Measurements from ENCODE around the gene NFIB. TPM values are rescaled to one million over a fixed set of nuclear protein-coding genes. Genes with fewer than 3 reads are reported as not detected.

Gene NFIB
- total and polyA plus RNA-seq, 2 of the 13 experiments (the other 11 are each of a cell fraction or from before 2014, with no cell fraction given), result 0.98 to 4.6 TPM

DNA sequence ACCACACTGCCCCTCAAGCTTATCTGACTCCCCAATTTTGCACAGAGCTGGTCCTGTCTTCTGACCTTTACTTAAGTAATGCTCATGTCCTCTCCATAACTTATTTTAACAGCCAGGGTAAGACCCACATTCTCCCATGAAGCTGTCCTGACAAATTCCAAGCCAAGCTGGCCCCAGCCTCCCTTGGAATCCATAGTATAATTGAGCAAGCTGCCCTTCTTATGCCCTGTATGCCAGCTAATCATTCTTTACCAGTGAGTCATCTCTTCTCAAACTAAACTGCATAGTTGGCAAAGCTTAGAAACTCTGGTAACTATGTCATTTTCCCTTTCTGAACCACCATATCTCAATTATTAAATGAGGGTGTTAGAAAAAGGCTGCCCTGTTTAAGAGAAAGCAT, 92.4 kb downstream of the NFIB start:
- intact Hi-C loops (cut with micrococcal nuclease; ENCODE audit: unreplicated experiment) (no loop called here), in situ Hi-C loops (cut with HindIII; ENCODE audit: extremely low pct_ligation_motif_present, low pct_unique_long_range_greater_than_20kb) (no loop called here)
- no peaks in the 10 kb centered on the region for H3K9me3 ChIP-seq (ENCODE audit: low read length)
- no peak overlapping the region for H3K4me3 ChIP-seq (replicated peaks in 1 of 3; ENCODE audit: insufficient read depth in 1 of 3, low read depth in 2 of 3, low read length in 3 of 3)
- no peak overlapping the region for H3K4me2 ChIP-seq (ENCODE audit: low read depth, low read length)
- no peaks in the 10 kb centered on the region for H3K4me1 ChIP-seq (ENCODE audit: insufficient read depth, low read length)
- ATAC-seq (no peak), FAIRE-seq (no peak), DNase-seq (ENCODE audit: low spot score) (peak; percentile 14)
- H3K9ac ChIP-seq (ENCODE audit: insufficient read depth, low read depth, low read length), result no peak overlapping the region
- H3K27ac ChIP-seq (ENCODE audit: extremely low read length, insufficient read depth, low read length), result no peak overlapping the region
- H2AFZ ChIP-seq (ENCODE audit: low read length), result no peak overlapping the region
- no TSS peak for BruUV-seq (replicated peaks)
- TF ChIP-seq IKZF1 (IDR thresholded peaks at IDR 0.05) (no peak), MIER2 (CRISPR knock-in tag; IDR thresholded peaks at IDR 0.05) (no peak), NR2F2 (IDR thresholded peaks at IDR 0.05; ENCODE audit: borderline replicate concordance, low read depth) (no peak), MBNL3 (CRISPR knock-in tag; conservative IDR thresholded peaks at IDR 0.05) (no peak), ZNF761 (CRISPR knock-in tag; conservative IDR thresholded peaks at IDR 0.05) (no peak), MAFF (IDR thresholded peaks at IDR 0.05; ENCODE audit: low read depth, low read length) (peak; percentile 15; the same call in 1 of the 2 replicates)
- ChIA-PET POLR2A (no interaction called here), CTCF (ENCODE audit: low intra/inter-chr PET ratio, low total read pairs) (no interaction called here)
- no peaks in the 10 kb centered on the region for H3K27me3 ChIP-seq (ENCODE audit: control insufficient read depth in 1 of 2, insufficient read depth in 2 of 2, low read length in 2 of 2)
- H4K20me1 ChIP-seq (ENCODE audit: insufficient read depth, low read length), result no peaks in the 10 kb centered on the region
- H3K36me3 ChIP-seq (replicated peaks in 1 of 2; ENCODE audit: control insufficient read depth in 1 of 2, insufficient read depth in 2 of 2, low read length in 2 of 2), result no peaks in the 10 kb centered on the region
- H3K79me2 ChIP-seq (ENCODE audit: insufficient read depth, low read length), result no peaks in the 10 kb centered on the region

DNA sequence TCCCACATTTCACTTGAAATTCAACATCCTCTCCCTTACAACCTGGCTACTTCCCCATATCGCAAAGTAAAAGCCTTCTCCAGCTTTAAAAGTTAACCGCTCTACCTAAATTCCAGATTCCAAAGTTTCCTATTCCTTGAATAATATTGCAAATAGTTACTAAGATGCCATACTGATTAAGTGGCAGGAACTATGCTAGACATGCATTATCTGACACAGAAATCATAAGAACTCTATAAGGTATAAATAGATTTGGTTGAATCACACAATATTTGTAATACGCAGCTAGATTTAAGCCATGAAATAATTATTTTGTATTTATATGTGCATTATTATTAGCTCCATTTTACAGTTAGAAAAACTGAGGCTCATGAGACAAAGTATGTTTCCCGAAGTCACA, 92.8 kb downstream of the NFIB start:
- Histone ChIP-seq H3K4me1 (ENCODE audit: insufficient read depth, low read length) (no peaks in the 10 kb centered on the region), H3K9me3 (ENCODE audit: low read length) (no peaks in the 10 kb centered on the region), H3K4me2 (ENCODE audit: low read depth, low read length) (no peak overlapping the region), H3K4me3 (replicated peaks in 1 of 3; ENCODE audit: insufficient read depth in 1 of 3, low read depth in 2 of 3, low read length in 3 of 3) (no peak overlapping the region), H4K20me1 (ENCODE audit: insufficient read depth, low read length) (no peaks in the 10 kb centered on the region), H3K36me3 (replicated peaks in 1 of 2; ENCODE audit: control insufficient read depth in 1 of 2, insufficient read depth in 2 of 2, low read length in 2 of 2) (no peaks in the 10 kb centered on the region), H3K27me3 (ENCODE audit: control insufficient read depth in 1 of 2, insufficient read depth in 2 of 2, low read length in 2 of 2) (no peaks in the 10 kb centered on the region), H3K79me2 (ENCODE audit: insufficient read depth, low read length) (no peaks in the 10 kb centered on the region), H3K9ac (ENCODE audit: insufficient read depth, low read depth, low read length) (no peak overlapping the region), H2AFZ (ENCODE audit: low read length) (no peak overlapping the region), H3K27ac (ENCODE audit: extremely low read length, insufficient read depth, low read length) (no peak overlapping the region)
- POLR2A ChIA-PET, result no interaction called here
- in situ Hi-C loops (cut with HindIII; ENCODE audit: extremely low pct_ligation_motif_present, low pct_unique_long_range_greater_than_20kb), result no loop called here
- CTCF ChIA-PET (ENCODE audit: low intra/inter-chr PET ratio, low total read pairs), result no interaction called here
- ATAC-seq (no peak), FAIRE-seq (no peak), DNase-seq (ENCODE audit: low spot score) (no peak)
- no peak for TF ChIP-seq FOXK1 (CRISPR knock-in tag; IDR thresholded peaks at IDR 0.05; ENCODE audit: borderline replicate concordance, low read depth)
- TF ChIP-seq NFE2 (CRISPR knock-in tag; IDR thresholded peaks at IDR 0.05), result no peak
- no peak for TF ChIP-seq ZNF256 (CRISPR knock-in tag; conservative IDR thresholded peaks at IDR 0.05)
- TF ChIP-seq CBX1 (IDR thresholded peaks at IDR 0.05; ENCODE audit: low read depth), result no peak
- TF ChIP-seq, protein P1, sequence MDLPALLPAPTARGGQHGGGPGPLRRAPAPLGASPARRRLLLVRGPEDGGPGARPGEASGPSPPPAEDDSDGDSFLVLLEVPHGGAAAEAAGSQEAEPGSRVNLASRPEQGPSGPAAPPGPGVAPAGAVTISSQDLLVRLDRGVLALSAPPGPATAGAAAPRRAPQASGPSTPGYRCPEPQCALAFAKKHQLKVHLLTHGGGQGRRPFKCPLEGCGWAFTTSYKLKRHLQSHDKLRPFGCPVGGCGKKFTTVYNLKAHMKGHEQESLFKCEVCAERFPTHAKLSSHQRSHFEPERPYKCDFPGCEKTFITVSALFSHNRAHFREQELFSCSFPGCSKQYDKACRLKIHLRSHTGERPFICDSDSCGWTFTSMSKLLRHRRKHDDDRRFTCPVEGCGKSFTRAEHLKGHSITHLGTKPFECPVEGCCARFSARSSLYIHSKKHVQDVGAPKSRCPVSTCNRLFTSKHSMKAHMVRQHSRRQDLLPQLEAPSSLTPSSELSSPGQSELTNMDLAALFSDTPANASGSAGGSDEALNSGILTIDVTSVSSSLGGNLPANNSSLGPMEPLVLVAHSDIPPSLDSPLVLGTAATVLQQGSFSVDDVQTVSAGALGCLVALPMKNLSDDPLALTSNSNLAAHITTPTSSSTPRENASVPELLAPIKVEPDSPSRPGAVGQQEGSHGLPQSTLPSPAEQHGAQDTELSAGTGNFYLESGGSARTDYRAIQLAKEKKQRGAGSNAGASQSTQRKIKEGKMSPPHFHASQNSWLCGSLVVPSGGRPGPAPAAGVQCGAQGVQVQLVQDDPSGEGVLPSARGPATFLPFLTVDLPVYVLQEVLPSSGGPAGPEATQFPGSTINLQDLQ (CRISPR knock-in tag; IDR thresholded peaks at IDR 0.05), result no peak
- no peak for TF ChIP-seq ZNF17 (CRISPR knock-in tag; IDR thresholded peaks at IDR 0.05)
- TF ChIP-seq FOXK2 (IDR thresholded peaks at IDR 0.05), result no peak
- intact Hi-C loops (cut with micrococcal nuclease; ENCODE audit: unreplicated experiment), result no loop called here
- BruUV-seq (replicated peaks), result no TSS peak
- 63% methylated on average over 4 of the region's 4 CpGs for WGBS (ENCODE audit: low lambda C conversion rate)

Data from HepG2 (cell line).